Astrocyte of the spinal cord (primary cell): ENCODE measurements around the gene TTC7B.

Experiments
- DNase-seq: peaks from one replicate; pipeline ENCODE4 v3.0.0; 2011; ENCODE audit warnings: low read depth, low spot score
- H3K4me3 ChIP-seq: 2 replicates; pipeline ENCODE4 v1.5.1; 2011; ENCODE audit warnings: low read depth, mild to moderate bottlenecking, low read length, moderate library complexity
- in situ Hi-C: cut with HindIII; loops from 2 replicates; pipeline ENCODE4 v1.10.0; 2017; ENCODE audit warnings: low sequenced_read_pairs
- TF ChIP-seq, protein P1 (sequence below): IDR thresholded peaks from 2 replicates; pipeline ENCODE4 v1.5.1; 2012; ENCODE audit warnings: low read depth, mild to moderate bottlenecking, low read length, inconsistent platforms

TTC7B gene

DNA sequence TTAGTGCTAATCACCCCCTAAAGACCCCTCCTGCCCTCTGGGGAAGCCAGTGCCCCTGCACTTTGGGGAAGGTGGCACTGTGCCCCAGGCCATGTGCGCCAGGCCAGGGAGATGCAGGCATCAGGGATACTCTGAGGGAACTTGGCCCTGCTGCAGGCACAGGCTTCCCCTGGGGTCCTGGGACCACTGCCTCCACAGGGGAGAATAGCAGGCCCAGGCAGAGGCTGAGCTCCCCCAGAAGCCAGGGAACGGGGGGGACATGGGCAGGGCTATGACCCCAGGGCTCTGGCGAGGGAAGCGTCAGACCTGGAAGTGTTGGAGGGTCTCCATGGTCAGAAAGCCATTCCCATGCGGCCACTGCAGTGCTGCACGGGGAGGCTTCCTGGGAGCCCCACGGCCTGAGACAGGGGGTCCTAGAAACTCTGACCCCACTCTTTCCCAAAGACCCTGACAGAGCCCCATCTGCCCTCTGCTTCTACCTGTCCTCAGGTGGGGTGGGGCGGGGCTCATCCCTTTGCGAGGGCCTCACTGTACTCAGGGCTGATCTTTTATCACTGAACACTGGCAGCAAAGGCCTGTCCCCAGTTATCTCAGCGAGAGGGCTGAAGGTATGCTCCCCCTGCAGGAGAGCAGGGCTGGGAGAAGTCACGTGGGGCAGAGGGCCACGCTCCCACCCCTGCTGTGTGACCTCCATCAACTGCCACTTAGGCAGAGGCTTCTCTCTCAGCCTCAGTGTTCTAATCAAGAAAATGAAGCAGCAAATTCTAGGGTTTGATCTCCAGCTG is 259.4 kb downstream of the TTC7B start:
- in situ Hi-C loops, result no loop called here
- TF ChIP-seq, protein P1, sequence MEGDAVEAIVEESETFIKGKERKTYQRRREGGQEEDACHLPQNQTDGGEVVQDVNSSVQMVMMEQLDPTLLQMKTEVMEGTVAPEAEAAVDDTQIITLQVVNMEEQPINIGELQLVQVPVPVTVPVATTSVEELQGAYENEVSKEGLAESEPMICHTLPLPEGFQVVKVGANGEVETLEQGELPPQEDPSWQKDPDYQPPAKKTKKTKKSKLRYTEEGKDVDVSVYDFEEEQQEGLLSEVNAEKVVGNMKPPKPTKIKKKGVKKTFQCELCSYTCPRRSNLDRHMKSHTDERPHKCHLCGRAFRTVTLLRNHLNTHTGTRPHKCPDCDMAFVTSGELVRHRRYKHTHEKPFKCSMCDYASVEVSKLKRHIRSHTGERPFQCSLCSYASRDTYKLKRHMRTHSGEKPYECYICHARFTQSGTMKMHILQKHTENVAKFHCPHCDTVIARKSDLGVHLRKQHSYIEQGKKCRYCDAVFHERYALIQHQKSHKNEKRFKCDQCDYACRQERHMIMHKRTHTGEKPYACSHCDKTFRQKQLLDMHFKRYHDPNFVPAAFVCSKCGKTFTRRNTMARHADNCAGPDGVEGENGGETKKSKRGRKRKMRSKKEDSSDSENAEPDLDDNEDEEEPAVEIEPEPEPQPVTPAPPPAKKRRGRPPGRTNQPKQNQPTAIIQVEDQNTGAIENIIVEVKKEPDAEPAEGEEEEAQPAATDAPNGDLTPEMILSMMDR, result no peak
- DNase-seq, result no peak
- H3K4me3 ChIP-seq, result no peak overlapping the region

DNA sequence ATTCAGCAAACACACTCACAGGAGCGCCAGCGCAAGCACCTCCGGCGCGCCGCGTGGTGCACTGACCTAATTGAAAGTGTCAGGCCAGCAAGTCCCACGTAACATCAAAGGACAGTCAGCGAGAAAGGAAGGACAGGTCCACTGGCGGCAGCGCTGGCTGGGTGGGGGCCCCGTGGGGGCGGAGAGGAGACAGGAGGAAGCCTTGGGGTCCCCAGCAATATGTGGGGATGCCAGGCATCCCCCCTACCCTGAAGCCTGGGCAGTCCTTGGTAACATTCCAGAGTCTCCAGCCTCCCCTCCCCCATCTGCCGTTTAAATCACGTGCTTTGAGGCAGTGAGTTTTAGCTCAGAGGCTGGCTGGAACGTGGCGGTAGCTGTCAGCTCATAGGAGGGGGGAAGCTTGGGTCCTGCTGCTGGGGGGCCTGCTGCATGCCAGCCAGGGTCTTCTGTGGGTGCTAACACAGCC is 260.2 kb downstream of the TTC7B start:
- TF ChIP-seq, protein P1, result no peak
- H3K4me3 ChIP-seq, result no peak overlapping the region
- no peak for DNase-seq
- in situ Hi-C loops, result no loop called here

DNA sequence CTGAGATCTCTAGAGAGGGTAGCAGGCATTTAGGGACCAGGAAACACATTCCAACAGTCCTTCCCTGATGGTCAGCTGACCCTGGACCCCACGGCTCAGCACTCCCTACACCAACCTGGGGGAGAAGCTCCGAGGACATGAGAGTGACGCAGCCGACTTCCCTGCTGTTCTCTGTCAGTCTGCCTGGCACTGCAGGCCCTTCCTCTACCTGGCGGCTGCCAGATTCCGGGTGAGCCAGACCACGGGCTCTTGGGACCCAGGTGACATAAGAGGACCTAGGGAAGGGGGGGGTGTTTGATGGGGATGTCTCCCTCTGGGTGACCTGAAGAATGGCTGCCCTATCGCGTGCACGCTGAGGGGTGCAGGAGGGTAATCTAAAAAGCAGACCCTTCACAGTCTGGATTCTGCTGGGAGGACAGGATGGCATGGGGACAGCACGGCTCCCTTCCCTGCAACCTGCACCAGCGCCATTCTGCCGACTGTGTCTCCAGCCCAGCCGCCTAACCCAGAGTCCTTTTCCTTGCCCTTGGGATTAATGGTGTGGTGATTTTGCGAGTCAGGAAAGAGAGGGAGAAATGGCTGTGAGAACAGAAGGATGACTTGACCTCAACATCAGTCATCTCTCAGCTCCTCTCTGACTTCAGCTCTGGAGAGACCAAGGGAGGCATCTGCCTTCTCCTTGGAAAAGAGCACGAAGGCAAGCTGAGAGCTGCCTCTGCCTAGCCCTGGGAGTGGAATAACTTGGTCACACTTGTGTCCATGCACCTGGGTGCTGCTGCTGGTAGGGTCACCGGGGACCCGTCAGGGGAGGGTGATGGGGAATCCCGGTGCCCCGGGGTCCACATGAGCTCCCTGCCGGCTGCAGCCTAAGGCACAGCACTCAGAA is 260.9 kb downstream of the TTC7B start:
- TF ChIP-seq, protein P1, result no peak
- DNase-seq, result no peak
- in situ Hi-C loops, result no loop called here
- no peak overlapping the region for H3K4me3 ChIP-seq

DNA sequence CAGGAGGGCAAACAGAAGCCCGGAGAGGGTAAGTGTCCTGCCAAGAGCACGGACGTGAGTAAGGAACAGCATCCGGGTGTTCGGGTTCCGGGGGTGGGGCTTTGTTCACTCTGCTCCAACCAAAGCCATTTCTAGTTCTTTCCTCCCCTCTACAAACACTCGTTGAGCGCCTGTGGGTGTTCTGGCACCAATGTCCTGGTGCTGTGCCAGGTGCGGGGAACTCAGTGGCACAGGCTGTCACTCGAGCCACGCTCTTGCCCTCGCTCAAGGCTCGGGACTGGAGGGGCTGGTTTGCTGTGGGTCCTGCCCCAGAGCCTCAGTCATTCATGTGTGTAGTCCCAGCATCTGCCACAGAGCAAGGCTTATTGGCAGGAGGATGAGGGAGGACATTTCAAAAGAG is 261.9 kb downstream of the TTC7B start:
- in situ Hi-C loops, result no loop called here
- no peak for DNase-seq
- no peak overlapping the region for H3K4me3 ChIP-seq
- TF ChIP-seq, protein P1, result no peak

DNA sequence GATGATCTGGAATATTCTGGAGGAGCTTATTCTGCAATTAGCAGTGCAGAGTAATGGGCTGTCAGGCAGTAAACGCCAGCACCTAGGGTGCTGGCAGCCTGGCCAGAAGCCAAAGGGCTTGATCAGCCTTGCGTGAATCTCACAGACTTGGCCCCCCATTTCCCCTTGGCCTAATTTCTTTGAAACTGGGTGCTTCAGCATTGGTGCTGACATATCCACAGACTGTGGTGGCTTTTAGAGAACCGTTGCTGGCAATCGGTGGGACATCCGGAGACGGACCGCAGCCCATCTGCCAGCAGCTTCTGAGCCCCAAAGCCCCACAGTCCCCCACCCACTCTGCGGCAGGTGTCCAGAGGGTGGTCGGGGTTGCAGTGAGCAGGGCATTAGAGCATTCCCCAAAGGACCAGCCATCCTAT is 262.3 kb downstream of the TTC7B start:
- TF ChIP-seq, protein P1, result no peak
- in situ Hi-C loops, result no loop called here
- no peak for DNase-seq
- H3K4me3 ChIP-seq, result no peak overlapping the region

DNA sequence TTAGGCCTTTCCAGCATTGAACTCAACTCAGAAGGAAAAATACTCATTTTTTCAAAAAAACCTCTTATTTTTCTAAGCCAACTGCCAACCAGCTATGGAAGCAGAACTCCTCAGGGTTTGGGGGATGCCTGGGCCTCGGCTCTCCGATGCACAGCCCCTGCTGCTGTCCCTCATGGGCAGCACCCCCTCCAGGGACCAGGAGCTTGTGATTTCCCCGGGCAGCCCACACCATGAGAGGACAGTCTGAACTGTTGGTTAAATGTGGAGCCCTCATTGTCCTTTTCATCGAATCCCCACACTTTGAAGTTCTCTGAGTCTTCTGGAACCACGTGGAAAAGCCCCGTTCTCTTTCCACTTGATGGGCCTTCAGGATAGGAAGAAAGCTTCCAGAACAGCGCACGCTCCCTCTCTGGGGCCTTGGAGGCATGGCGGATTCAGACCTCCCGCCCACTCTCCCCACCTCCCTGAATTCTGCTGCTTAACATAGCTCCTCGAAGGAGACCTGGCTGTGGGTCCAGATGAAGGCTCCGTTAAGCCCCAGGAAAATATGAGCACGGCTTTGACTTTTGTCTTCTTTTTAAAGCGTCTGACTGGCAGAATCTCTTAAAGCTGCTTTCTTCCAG is 262.8 kb downstream of the TTC7B start:
- TF ChIP-seq, protein P1, result no peak
- in situ Hi-C loops, result no loop called here
- no peak overlapping the region for H3K4me3 ChIP-seq
- DNase-seq, result no peak
